OCI-LY1 (cell line): ENCODE measurements around the gene CDH13.

Source experiments
- H2AFZ ChIP-seq: fragments of 200-600 bp; sonication (generic), shearing (Covaris generic); 2 replicates; pipeline ENCODE4 v1.6.0; 2014; ENCODE audit warnings: antibody characterized with exemption, mild to moderate bottlenecking, low read length
- H3F3A ChIP-seq: fragments of 200-600 bp; sonication (generic), shearing (Covaris generic); 2 replicates; pipeline ENCODE4 v1.6.0; 2014; ENCODE audit warnings: mild to moderate bottlenecking, antibody characterized with exemption, low read length, moderate library complexity; ENCODE audit not compliant: insufficient read depth
- H3K27ac ChIP-seq: fragments of 200-600 bp; sonication (generic); 2 replicates; pipeline ENCODE4 v1.5.1; 2014; ENCODE audit warnings: low read length, mixed run types, mild to moderate bottlenecking, low read depth; ENCODE audit not compliant: poor library complexity, severe bottlenecking
- H3K27me3 ChIP-seq: fragments of 200-600 bp; sonication (generic); 2 replicates; pipeline ENCODE4 v1.6.0; 2014; ENCODE audit warnings: antibody characterized with exemption, mild to moderate bottlenecking, low read length, moderate library complexity; ENCODE audit not compliant: insufficient read depth
- H3K36me3 ChIP-seq: fragments of 200-600 bp; sonication (generic); 2 replicates; pipeline ENCODE4 v1.6.1; 2014; ENCODE audit warnings: mild to moderate bottlenecking, antibody characterized with exemption, low read length, moderate library complexity, mixed read lengths; ENCODE audit not compliant: insufficient read depth
- H3K4me1 ChIP-seq: fragments of 200-600 bp; sonication (generic); 2 replicates; pipeline ENCODE4 v1.5.1; 2014; ENCODE audit warnings: mild to moderate bottlenecking, low read length, moderate library complexity; ENCODE audit not compliant: insufficient read depth, severe bottlenecking
- H3K4me2 ChIP-seq: fragments of 200-600 bp; sonication (generic), shearing (Covaris generic); 2 replicates; pipeline ENCODE4 v1.6.1; 2014; ENCODE audit warnings: low read length
- H3K4me3 ChIP-seq: fragments of 200-600 bp; sonication (generic); 2 replicates; pipeline ENCODE4 v1.5.1; 2014; ENCODE audit warnings: low read length, low read depth, mild to moderate bottlenecking, mixed read lengths; ENCODE audit not compliant: poor library complexity, severe bottlenecking
- H3K79me2 ChIP-seq: fragments of 200-600 bp; shearing (Covaris generic); 2 replicates; pipeline ENCODE4 v1.6.1; 2016; ENCODE audit warnings: mixed run types, low read length, mixed read lengths; ENCODE audit not compliant: insufficient read depth
- H3K9ac ChIP-seq: fragments of 200-600 bp; sonication (generic), shearing (Covaris generic); 2 replicates; pipeline ENCODE4 v1.6.1; 2014; ENCODE audit warnings: mild to moderate bottlenecking, low read length, mixed read lengths
- H3K9me2 ChIP-seq: fragments of 200-600 bp; sonication (generic), shearing (Covaris generic); 2 replicates; pipeline ENCODE4 v1.6.1; 2014; ENCODE audit warnings: low read depth, mild to moderate bottlenecking, low read length, mixed read lengths
- H3K9me3 ChIP-seq: fragments of 200-600 bp; shearing (Covaris generic); 2 replicates; pipeline ENCODE4 v1.6.1; 2014; ENCODE audit warnings: low read length, mixed read lengths
- H4K20me1 ChIP-seq: fragments of 200-600 bp; sonication (generic), shearing (Covaris generic); 2 replicates; pipeline ENCODE4 v1.6.0; 2016; ENCODE audit warnings: mild to moderate bottlenecking, low read length; ENCODE audit not compliant: insufficient read depth
- CTCF ChIP-seq: fragments of 200-600 bp; sonication (generic), shearing (Covaris generic); IDR thresholded peaks from 2 replicates; pipeline ENCODE4 v1.5.1; 2017; ENCODE audit warnings: mild to moderate bottlenecking, antibody characterized with exemption, low read length, moderate library complexity, mixed read lengths
- EZH2 ChIP-seq: fragments of 200-600 bp; sonication (generic), shearing (Covaris generic); IDR thresholded peaks from 2 replicates; pipeline ENCODE4 v1.8.0; 2017; ENCODE audit warnings: borderline replicate concordance, mixed run types, mild to moderate bottlenecking, antibody characterized with exemption, low read length, moderate library complexity, mixed read lengths

Gene CDH13

GRCh38 chr16:83517398-83517797, 890.6 kb downstream of the CDH13 start:
- Histone ChIP-seq H3F3A (no peaks in the 10 kb centered on the region), H3K36me3 (no peaks in the 10 kb centered on the region), H2AFZ (no peak overlapping the region), H3K27me3 (no peaks in the 10 kb centered on the region; the same call in 1 of the 2 replicates), H3K4me1 (no peaks in the 10 kb centered on the region), H4K20me1 (no peaks in the 10 kb centered on the region), H3K27ac (no peak overlapping the region), H3K9me2 (no peaks in the 10 kb centered on the region), H3K4me2 (no peak overlapping the region), H3K79me2 (no peaks in the 10 kb centered on the region), H3K4me3 (no peak overlapping the region), H3K9me3 (no peaks in the 10 kb centered on the region), H3K9ac (no peak overlapping the region)
- TF ChIP-seq EZH2 (no peak), CTCF (no peak)

GRCh38 chr16:83520596-83520995, 893.8 kb downstream of the CDH13 start:
- no peaks in the 10 kb centered on the region for H3F3A ChIP-seq
- H3K9me2 ChIP-seq, result no peaks in the 10 kb centered on the region
- no peaks in the 10 kb centered on the region for H3K4me1 ChIP-seq
- no peak overlapping the region for H2AFZ ChIP-seq
- H3K79me2 ChIP-seq, result no peaks in the 10 kb centered on the region
- H3K36me3 ChIP-seq, result no peaks in the 10 kb centered on the region
- no peaks in the 10 kb centered on the region; the same call in 1 of the 2 replicates for H3K27me3 ChIP-seq
- no peak for TF ChIP-seq CTCF
- no peak for TF ChIP-seq EZH2
- no peak overlapping the region for H3K4me2 ChIP-seq
- no peak overlapping the region for H3K9ac ChIP-seq
- H3K27ac ChIP-seq, result no peak overlapping the region
- no peak overlapping the region for H3K4me3 ChIP-seq
- H3K9me3 ChIP-seq, result no peaks in the 10 kb centered on the region
- no peaks in the 10 kb centered on the region for H4K20me1 ChIP-seq

GRCh38 chr16:83530293-83530692, 903.5 kb downstream of the CDH13 start:
- peaks cover 5% of the 10 kb centered on the region; the same call in 1 of the 2 replicates for H3K27me3 ChIP-seq
- H4K20me1 ChIP-seq, result no peaks in the 10 kb centered on the region
- no peak overlapping the region for H3K27ac ChIP-seq
- no peaks in the 10 kb centered on the region for H3K36me3 ChIP-seq
- H3K4me1 ChIP-seq, result no peaks in the 10 kb centered on the region
- H3F3A ChIP-seq, result no peaks in the 10 kb centered on the region
- no peak overlapping the region for H3K4me3 ChIP-seq
- TF ChIP-seq CTCF (no peak), EZH2 (no peak)
- H3K79me2 ChIP-seq, result no peaks in the 10 kb centered on the region
- H3K4me2 ChIP-seq, result no peak overlapping the region
- H3K9me3 ChIP-seq, result no peaks in the 10 kb centered on the region
- H3K9ac ChIP-seq, result no peak overlapping the region
- H3K9me2 ChIP-seq, result no peaks in the 10 kb centered on the region
- H2AFZ ChIP-seq, result no peak overlapping the region
